GM18526 (cell line): ENCODE data around the gene REXO5.

ENCODE experiments used
- POLR2A ChIP-seq: IDR thresholded peaks from 3 replicates; pipeline ENCODE4 v1.6.1; 2011; ENCODE audit not compliant: insufficient read length; ENCODE audit errors: extremely low read depth

REXO5 gene

GRCh38 chr16:20833086-20833485, 26.8 kb downstream of the REXO5 start:
- TF ChIP-seq POLR2A, result no peak

- TF ChIP-seq POLR2A, result no peak
Observed at GRCh38 chr16:20838240-20838639, 31.9 kb downstream of the REXO5 start.

- TF ChIP-seq POLR2A, result no peak
Observed at GRCh38 chr16:20839504-20839903, 33.2 kb downstream of the REXO5 start.

GRCh38 chr16:20844054-20844453, 37.7 kb downstream of the REXO5 start:
- no peak for TF ChIP-seq POLR2A

GRCh38 chr16:20844588-20844987, 38.3 kb downstream of the REXO5 start:
- TF ChIP-seq POLR2A, result no peak

- no peak for TF ChIP-seq POLR2A
Observed at GRCh38 chr16:20846030-20846429, 39.7 kb downstream of the REXO5 start.

GRCh38 chr16:20846551-20846950, 40.2 kb downstream of the REXO5 start:
- no peak for TF ChIP-seq POLR2A

GRCh38 chr16:20847550-20847949, 41.2 kb downstream of the REXO5 start:
- no peak for TF ChIP-seq POLR2A

- TF ChIP-seq POLR2A, result no peak
Observed at GRCh38 chr16:20849589-20850390, 43.5 kb downstream of the REXO5 start.

- TF ChIP-seq POLR2A, result no peak
Observed at GRCh38 chr16:20850981-20851380, 44.7 kb downstream of the REXO5 start.

- no peak for TF ChIP-seq POLR2A
Observed at GRCh38 chr16:20851601-20852000, 45.3 kb downstream of the REXO5 start.

- no peak for TF ChIP-seq POLR2A
Observed at GRCh38 chr16:20853143-20853542, 46.8 kb downstream of the REXO5 start.

GRCh38 chr16:20853981-20854620, 47.8 kb downstream of the REXO5 start:
- no peak for TF ChIP-seq POLR2A

GRCh38 chr16:20854963-20855362, 48.6 kb downstream of the REXO5 start:
- no peak for TF ChIP-seq POLR2A

GRCh38 chr16:20857281-20857680, 51.0 kb downstream of the REXO5 start:
- no peak for TF ChIP-seq POLR2A

- TF ChIP-seq POLR2A, result no peak
Observed at GRCh38 chr16:20859229-20859628, 52.9 kb downstream of the REXO5 start.

- TF ChIP-seq POLR2A, result no peak
Observed at GRCh38 chr16:20859699-20860098, 53.4 kb downstream of the REXO5 start.
